Panc1 (cell line): Measurements from ENCODE around the gene FAM90A1.
"Not testable (repeated sequence)": the region's sequence is repeated elsewhere in the genome, so short reads cannot be mapped to it uniquely, and the experiment has no call there.

Experiments used
- POLR2AphosphoS5 ChIP-seq: IDR thresholded peaks from 2 replicates; pipeline ENCODE4 v1.6.1; 2012; ENCODE audit warnings: mild to moderate bottlenecking, low read depth, low read length, moderate library complexity
- TF ChIP-seq, protein P1 (sequence below), 2 experiments: IDR thresholded peaks; 2 replicates each; pipeline ENCODE4 v1.6.1; 2011 to 2012; ENCODE audit warnings: low read depth in 2 of 2, control low read depth in 1 of 2, low read length in 1 of 2, mild to moderate bottlenecking in 1 of 2, moderate library complexity in 1 of 2; ENCODE audit not compliant: insufficient read depth in 1 of 2
- TF ChIP-seq, protein P2 (sequence below): fragments of 450-650 bp; IDR thresholded peaks from 2 replicates; pipeline ENCODE4 v1.5.1; 2017; ENCODE audit warnings: mild to moderate bottlenecking

DNA sequence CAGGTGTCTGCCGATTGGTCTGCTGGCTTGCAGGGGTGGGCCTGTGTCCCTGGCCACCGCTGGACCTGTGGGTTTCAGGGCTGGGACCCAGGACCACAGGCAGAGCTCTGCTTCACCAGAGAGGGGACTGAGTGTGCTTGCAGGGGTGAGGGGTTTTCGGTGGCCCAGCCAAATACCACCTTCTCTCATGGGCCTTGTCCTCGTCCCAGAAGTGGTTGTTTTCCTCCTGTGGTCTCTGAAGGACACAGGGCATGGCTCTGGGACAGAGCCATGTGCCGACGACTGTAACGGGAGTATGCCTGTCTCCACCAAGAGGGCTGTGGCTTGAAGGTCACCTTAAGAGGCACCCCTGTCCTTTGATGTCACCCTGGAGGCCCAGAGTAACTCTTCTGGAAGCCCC, 7.3 kb upstream of the FAM90A1 start:
- TF ChIP-seq, protein P1, sequence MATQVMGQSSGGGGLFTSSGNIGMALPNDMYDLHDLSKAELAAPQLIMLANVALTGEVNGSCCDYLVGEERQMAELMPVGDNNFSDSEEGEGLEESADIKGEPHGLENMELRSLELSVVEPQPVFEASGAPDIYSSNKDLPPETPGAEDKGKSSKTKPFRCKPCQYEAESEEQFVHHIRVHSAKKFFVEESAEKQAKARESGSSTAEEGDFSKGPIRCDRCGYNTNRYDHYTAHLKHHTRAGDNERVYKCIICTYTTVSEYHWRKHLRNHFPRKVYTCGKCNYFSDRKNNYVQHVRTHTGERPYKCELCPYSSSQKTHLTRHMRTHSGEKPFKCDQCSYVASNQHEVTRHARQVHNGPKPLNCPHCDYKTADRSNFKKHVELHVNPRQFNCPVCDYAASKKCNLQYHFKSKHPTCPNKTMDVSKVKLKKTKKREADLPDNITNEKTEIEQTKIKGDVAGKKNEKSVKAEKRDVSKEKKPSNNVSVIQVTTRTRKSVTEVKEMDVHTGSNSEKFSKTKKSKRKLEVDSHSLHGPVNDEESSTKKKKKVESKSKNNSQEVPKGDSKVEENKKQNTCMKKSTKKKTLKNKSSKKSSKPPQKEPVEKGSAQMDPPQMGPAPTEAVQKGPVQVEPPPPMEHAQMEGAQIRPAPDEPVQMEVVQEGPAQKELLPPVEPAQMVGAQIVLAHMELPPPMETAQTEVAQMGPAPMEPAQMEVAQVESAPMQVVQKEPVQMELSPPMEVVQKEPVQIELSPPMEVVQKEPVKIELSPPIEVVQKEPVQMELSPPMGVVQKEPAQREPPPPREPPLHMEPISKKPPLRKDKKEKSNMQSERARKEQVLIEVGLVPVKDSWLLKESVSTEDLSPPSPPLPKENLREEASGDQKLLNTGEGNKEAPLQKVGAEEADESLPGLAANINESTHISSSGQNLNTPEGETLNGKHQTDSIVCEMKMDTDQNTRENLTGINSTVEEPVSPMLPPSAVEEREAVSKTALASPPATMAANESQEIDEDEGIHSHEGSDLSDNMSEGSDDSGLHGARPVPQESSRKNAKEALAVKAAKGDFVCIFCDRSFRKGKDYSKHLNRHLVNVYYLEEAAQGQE (IDR thresholded peaks at IDR 0.05; ENCODE audit: insufficient read depth in 1 of 2, low read depth in 2 of 2, low read length in 1 of 2) = not testable (repeated sequence)
- TF ChIP-seq, protein P2, sequence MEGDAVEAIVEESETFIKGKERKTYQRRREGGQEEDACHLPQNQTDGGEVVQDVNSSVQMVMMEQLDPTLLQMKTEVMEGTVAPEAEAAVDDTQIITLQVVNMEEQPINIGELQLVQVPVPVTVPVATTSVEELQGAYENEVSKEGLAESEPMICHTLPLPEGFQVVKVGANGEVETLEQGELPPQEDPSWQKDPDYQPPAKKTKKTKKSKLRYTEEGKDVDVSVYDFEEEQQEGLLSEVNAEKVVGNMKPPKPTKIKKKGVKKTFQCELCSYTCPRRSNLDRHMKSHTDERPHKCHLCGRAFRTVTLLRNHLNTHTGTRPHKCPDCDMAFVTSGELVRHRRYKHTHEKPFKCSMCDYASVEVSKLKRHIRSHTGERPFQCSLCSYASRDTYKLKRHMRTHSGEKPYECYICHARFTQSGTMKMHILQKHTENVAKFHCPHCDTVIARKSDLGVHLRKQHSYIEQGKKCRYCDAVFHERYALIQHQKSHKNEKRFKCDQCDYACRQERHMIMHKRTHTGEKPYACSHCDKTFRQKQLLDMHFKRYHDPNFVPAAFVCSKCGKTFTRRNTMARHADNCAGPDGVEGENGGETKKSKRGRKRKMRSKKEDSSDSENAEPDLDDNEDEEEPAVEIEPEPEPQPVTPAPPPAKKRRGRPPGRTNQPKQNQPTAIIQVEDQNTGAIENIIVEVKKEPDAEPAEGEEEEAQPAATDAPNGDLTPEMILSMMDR = not testable (repeated sequence)
- not testable (repeated sequence) for TF ChIP-seq POLR2AphosphoS5
